GM13977 (cell line): ENCODE data around the gene PRRT4.

Experiments
- DNase-seq: peaks from one replicate; pipeline ENCODE4 v3.0.0; 2012; ENCODE audit warnings: low spot score
- in situ Hi-C: fragments of 300-500 bp; cut with MboI; formaldehyde crosslinking; loops from one replicate; pipeline ENCODE4 v1.12.0; 2022; ENCODE audit warnings: low sequenced_read_pairs, low pct_unique_long_range_greater_than_20kb, mixed read lengths, inconsistent platforms; ENCODE audit not compliant: unreplicated experiment
- TF ChIP-seq, protein P1 (sequence below): IDR thresholded peaks from 2 replicates; pipeline ENCODE4 v1.5.1; 2012; ENCODE audit warnings: mild to moderate bottlenecking, control low read depth; ENCODE audit not compliant: insufficient read depth; ENCODE audit errors: extremely low read depth, missing control alignments

The PRRT4 gene

DNA sequence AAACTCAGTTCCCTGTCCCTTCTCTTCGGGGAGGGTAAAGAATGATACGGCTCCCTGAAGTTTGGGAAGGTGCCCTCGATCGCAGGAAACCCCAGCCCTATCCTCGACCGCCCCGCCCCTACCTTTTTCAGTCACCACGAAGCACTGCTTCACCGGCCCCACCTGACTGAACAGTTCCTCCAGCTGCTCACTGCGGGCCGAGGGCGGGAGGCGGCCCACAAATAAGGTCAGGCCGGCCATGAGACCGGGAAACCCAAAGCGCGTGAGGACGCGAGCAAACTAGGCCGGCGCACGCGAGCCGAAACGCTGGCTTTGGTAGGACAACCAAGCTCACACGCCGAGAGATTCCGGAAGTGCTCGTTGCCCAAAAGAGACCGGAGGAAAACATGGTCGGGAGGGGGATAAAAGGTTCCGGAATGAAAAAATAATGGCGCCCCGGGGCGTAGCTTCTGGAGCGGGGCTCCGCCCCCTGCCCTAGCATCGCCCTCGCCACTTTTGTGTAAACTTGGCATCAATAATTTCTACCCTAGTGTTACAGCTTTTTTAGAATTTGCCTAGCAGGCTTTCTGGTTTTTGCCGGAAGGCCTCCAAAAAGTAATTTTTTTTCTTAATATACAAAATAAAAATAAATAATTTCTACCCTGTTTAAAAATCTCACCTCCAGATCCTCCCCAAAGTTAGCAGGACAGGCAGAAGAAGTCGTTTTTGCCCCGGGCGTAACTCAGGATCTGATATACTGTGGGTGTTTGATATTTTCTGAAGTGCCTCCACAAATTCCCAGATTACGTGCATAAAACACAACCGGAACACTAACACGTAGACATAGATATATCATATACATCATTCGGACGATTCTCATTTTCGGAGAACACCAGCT is 17.7 kb downstream of the PRRT4 start, which contains the start of gene RBM28:
TSS of gene RBM28 (minus strand) at position 355 of the 877 bp plus-strand sequence. CDS start at position 240, 115 bp downstream.
- DNase-seq, result peak; percentile 91
- TF ChIP-seq, protein P1, sequence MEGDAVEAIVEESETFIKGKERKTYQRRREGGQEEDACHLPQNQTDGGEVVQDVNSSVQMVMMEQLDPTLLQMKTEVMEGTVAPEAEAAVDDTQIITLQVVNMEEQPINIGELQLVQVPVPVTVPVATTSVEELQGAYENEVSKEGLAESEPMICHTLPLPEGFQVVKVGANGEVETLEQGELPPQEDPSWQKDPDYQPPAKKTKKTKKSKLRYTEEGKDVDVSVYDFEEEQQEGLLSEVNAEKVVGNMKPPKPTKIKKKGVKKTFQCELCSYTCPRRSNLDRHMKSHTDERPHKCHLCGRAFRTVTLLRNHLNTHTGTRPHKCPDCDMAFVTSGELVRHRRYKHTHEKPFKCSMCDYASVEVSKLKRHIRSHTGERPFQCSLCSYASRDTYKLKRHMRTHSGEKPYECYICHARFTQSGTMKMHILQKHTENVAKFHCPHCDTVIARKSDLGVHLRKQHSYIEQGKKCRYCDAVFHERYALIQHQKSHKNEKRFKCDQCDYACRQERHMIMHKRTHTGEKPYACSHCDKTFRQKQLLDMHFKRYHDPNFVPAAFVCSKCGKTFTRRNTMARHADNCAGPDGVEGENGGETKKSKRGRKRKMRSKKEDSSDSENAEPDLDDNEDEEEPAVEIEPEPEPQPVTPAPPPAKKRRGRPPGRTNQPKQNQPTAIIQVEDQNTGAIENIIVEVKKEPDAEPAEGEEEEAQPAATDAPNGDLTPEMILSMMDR, result no peak
- in situ Hi-C loops, result no loop called here

DNA sequence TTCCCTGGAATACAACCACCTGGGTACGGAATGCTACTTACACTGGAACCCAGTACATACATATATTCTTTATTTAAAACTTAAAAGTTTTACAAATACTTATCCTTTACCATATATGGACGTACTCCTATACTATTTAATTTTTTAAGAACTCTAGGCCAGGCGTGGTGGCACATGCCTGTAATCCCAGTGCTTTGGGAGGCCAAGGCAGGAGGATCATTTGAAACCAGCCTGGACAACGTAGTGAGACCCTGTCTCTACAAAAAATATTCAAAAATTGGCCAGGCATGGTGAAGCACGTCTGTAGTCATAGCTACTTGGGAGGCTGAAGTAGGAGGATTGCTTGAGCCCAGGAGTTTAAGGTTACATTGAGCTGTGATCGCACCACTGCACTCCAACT is 19.8 kb downstream of the PRRT4 start:
- no peak for DNase-seq
- in situ Hi-C loops, result no loop called here
- TF ChIP-seq, protein P1, result no peak

DNA sequence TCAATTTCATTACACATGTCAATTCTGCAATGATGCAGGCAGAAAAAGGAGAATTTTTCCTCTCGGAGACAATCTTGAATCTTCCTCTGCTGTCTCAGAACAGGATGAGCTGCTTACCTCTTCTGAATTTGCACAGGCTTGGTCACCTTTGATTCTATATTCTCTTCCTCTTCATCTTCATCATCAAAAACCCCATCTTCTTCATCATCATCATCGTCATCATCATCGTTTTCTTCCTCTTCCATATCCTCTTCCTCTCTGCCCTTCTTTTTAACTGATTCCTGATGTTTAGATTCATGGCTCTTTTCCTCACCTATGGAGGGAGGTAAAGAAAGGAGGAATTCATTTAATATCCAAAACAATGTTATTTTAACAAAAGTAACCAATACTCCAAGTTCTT is 25.8 kb downstream of the PRRT4 start:
- no peak for DNase-seq
- TF ChIP-seq, protein P1, result no peak
- in situ Hi-C loops, result no loop called here

DNA sequence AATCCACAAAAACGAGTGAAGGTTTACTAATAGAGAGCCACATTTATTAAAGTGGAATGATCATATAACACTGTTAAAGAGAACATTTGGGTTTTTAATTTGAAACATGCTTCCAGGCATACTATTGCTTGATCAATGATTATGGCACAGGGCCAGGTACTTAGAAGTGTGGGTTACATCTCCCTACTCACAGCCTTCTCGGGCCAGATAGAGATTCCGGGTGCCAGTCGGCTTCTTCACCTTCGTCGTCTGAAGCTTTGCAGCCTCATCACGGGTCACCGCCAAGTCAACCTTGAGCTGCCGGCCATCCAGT is 37.2 kb downstream of the PRRT4 start:
- no peak for DNase-seq
- in situ Hi-C loops, result no loop called here
- TF ChIP-seq, protein P1, result no peak

DNA sequence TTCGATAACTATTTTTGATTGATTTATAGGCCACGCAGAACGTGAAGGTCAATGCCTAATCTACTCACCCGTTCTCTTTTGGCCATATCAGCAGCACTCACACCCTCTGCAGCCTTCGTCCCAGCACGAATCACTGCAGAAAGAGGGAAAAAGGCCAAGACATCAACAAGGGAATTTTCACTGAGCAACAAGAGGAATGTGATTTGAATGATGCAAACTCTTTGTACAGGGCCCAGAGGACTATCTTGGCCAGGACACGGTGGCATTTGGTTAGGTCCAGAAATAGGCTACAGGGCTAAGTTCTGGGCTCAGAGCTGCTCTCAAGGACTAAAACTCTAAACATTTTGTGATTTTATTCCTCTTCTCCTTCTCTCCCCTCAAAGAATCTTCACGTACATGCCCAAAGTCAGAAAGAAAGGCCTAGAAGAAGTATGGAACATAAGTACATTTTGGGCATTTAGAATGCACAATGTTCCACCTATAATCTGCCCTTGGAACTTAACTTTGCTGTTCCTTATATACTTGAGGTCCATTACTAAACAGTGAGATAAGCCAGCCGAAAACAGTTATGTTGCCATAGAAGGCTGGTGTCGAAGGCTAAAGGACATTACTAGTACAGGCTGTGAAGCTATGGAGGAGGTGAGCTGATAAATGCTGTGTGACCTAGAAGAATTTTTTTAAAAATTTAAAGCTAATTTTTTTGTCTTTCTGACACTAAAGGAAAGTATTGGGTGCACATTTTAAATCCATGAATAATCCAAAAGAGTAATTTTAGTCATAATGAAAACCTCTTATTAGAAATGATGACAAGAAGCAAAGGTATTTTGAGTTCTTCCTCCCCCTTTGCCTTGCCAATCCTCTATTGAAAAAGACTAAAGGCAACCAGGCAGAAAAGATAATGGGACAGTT is 37.8 kb downstream of the PRRT4 start:
- no peak for DNase-seq
- TF ChIP-seq, protein P1, result no peak

DNA sequence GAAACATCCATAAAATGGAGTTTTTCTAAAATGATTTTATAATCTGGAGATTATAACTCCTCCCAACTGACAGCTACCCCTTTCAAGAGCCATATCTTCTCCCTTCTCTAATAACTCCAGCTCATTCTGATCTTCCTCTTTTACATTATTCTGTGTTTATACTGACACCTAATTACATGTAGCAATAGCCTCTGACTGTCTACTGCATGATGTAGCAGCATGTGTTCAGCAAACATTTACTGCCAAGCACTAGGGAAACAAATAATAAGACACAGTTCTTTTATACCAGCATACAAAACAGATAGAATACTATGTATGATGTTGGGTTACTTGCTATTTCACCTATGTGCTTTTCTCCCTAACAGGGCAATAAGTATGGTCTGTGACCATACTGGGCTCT is 38.5 kb downstream of the PRRT4 start:
- no peak for DNase-seq
- in situ Hi-C loops, result no loop called here
- TF ChIP-seq, protein P1, result no peak

More for the DNA sequence above, 37.8 kb downstream of the PRRT4 start:
- in situ Hi-C loops, result no loop called here
